ENCODE data around the gene PMFBP1.

Gene PMFBP1

GRCh38 chr16:72137380-72138063 lies 34.4 kb downstream of the PMFBP1 start:
- Mint-ChIP-seq H3K4me3 (no peak overlapping the region), H3K4me1 (ENCODE audit: low read depth in 2 of 2) (no peaks in the 10 kb centered on the region), H3K27ac (no peak overlapping the region), H3K9me3 (no peaks in the 10 kb centered on the region), H3K27me3 (peaks cover 32% of the 10 kb centered on the region in 2 donors), H3K36me3 (ENCODE audit: insufficient read depth) (no peaks in the 10 kb centered on the region)
- ATAC-seq (replicated peaks) (no peak), DNase-seq (no peak)

GRCh38 chr16:72134507-72134906 lies 37.4 kb downstream of the PMFBP1 start:
- H3K4me1 Mint-ChIP-seq (ENCODE audit: low read depth in 2 of 2) = no peaks in the 10 kb centered on the region
- no peaks in the 10 kb centered on the region for H3K9me3 Mint-ChIP-seq
- H3K27me3 Mint-ChIP-seq = peaks cover 24 to 43% of the 10 kb centered on the region in 2 donors
- H3K4me3 Mint-ChIP-seq = no peak overlapping the region
- DNase-seq (no peak), ATAC-seq (replicated peaks) (no peak)
- H3K27ac Mint-ChIP-seq = no peak overlapping the region
- H3K36me3 Mint-ChIP-seq (ENCODE audit: insufficient read depth) = no peaks in the 10 kb centered on the region

GRCh38 chr16:72132726-72133125 lies 39.2 kb downstream of the PMFBP1 start:
- Mint-ChIP-seq H3K4me1 (ENCODE audit: low read depth in 2 of 2) (no peaks in the 10 kb centered on the region), H3K27me3 (peaks cover 30 to 39% of the 10 kb centered on the region in 2 donors), H3K36me3 (ENCODE audit: insufficient read depth) (no peaks in the 10 kb centered on the region), H3K4me3 (no peak overlapping the region), H3K27ac (no peak overlapping the region), H3K9me3 (no peaks in the 10 kb centered on the region)
- DNase-seq (no peak), ATAC-seq (replicated peaks) (no peak)

GRCh38 chr16:72131036-72131435 lies 40.9 kb downstream of the PMFBP1 start:
- DNase-seq = no peak
- Mint-ChIP-seq H3K27me3 (peaks cover 21 to 22% of the 10 kb centered on the region in 2 donors), H3K4me1 (ENCODE audit: low read depth in 2 of 2) (no peaks in the 10 kb centered on the region), H3K36me3 (ENCODE audit: insufficient read depth) (no peaks in the 10 kb centered on the region), H3K4me3 (no peak overlapping the region), H3K27ac (no peak overlapping the region), H3K9me3 (no peaks in the 10 kb centered on the region)
- ATAC-seq (replicated peaks) = no peak

GRCh38 chr16:72129976-72130656 lies 41.8 kb downstream of the PMFBP1 start:
- Mint-ChIP-seq H3K9me3 (no peaks in the 10 kb centered on the region), H3K27me3 (peaks cover 21 to 22% of the 10 kb centered on the region in 2 donors), H3K27ac (no peak overlapping the region), H3K4me3 (no peak overlapping the region), H3K36me3 (ENCODE audit: insufficient read depth) (no peaks in the 10 kb centered on the region), H3K4me1 (ENCODE audit: low read depth in 2 of 2) (no peaks in the 10 kb centered on the region)
- no peak for ATAC-seq (replicated peaks)
- DNase-seq = no peak

- Mint-ChIP-seq H3K36me3 (ENCODE audit: insufficient read depth) (no peaks in the 10 kb centered on the region), H3K4me1 (ENCODE audit: low read depth in 2 of 2) (peaks cover 0 to 3% of the 10 kb centered on the region in 2 donors), H3K4me3 (no peak overlapping the region), H3K27me3 (peaks cover 12 to 22% of the 10 kb centered on the region in 2 donors), H3K9me3 (no peaks in the 10 kb centered on the region), H3K27ac (no peak overlapping the region)
- DNase-seq (no peak), ATAC-seq (replicated peaks) (no peak)
Measured at GRCh38 chr16:72128701-72129100, 43.3 kb downstream of the PMFBP1 start.

GRCh38 chr16:72126429-72126765 lies 45.6 kb downstream of the PMFBP1 start:
- ATAC-seq (replicated peaks) = no peak
- peaks cover 0 to 3% of the 10 kb centered on the region in 2 donors for H3K4me1 Mint-ChIP-seq (ENCODE audit: low read depth in 2 of 2)
- H3K36me3 Mint-ChIP-seq (ENCODE audit: insufficient read depth) = no peaks in the 10 kb centered on the region
- H3K4me3 Mint-ChIP-seq = no peak overlapping the region
- peaks cover 6 to 10% of the 10 kb centered on the region in 2 donors for H3K27me3 Mint-ChIP-seq
- H3K9me3 Mint-ChIP-seq = no peaks in the 10 kb centered on the region
- no peak overlapping the region for H3K27ac Mint-ChIP-seq
- no peak for DNase-seq

- Mint-ChIP-seq H3K36me3 (ENCODE audit: insufficient read depth) (no peaks in the 10 kb centered on the region), H3K27ac (peak overlapping the region in 1 of 2 donors; percentile 33), H3K9me3 (no peaks in the 10 kb centered on the region), H3K27me3 (peaks cover 4 to 6% of the 10 kb centered on the region in 2 donors), H3K4me3 (no peak overlapping the region), H3K4me1 (ENCODE audit: low read depth in 2 of 2) (peaks cover 0 to 3% of the 10 kb centered on the region in 2 donors)
- no peak for DNase-seq
- ATAC-seq (replicated peaks) = no peak
Measured at GRCh38 chr16:72125635-72126428, 46.1 kb downstream of the PMFBP1 start.

GRCh38 chr16:72124761-72125634 lies 47.0 kb downstream of the PMFBP1 start:
- Mint-ChIP-seq H3K27ac (no peak overlapping the region), H3K36me3 (ENCODE audit: insufficient read depth) (no peaks in the 10 kb centered on the region), H3K9me3 (no peaks in the 10 kb centered on the region), H3K4me3 (no peak overlapping the region), H3K27me3 (peaks cover 0 to 6% of the 10 kb centered on the region in 2 donors), H3K4me1 (ENCODE audit: low read depth in 2 of 2) (peaks cover 0 to 3% of the 10 kb centered on the region in 2 donors)
- DNase-seq (peak; percentile 34 to 44 (median 41)), ATAC-seq (replicated peaks) (peak; percentile 46)

- ATAC-seq (replicated peaks) (no peak), DNase-seq (no peak)
- no peaks in the 10 kb centered on the region for H3K36me3 Mint-ChIP-seq (ENCODE audit: insufficient read depth)
- no peaks in the 10 kb centered on the region for H3K9me3 Mint-ChIP-seq
- H3K27me3 Mint-ChIP-seq = peaks cover 0 to 5% of the 10 kb centered on the region in 2 donors
- no peak overlapping the region for H3K4me3 Mint-ChIP-seq
- no peak overlapping the region for H3K27ac Mint-ChIP-seq
- H3K4me1 Mint-ChIP-seq (ENCODE audit: low read depth in 2 of 2) = peaks cover 0 to 3% of the 10 kb centered on the region in 2 donors
Measured at GRCh38 chr16:72124148-72124547, 47.8 kb downstream of the PMFBP1 start.

- DNase-seq (no peak), ATAC-seq (replicated peaks) (no peak)
- no peaks in the 10 kb centered on the region for H3K36me3 Mint-ChIP-seq (ENCODE audit: insufficient read depth)
- H3K4me1 Mint-ChIP-seq (ENCODE audit: low read depth in 2 of 2) = peaks cover 0 to 3% of the 10 kb centered on the region in 2 donors
- H3K4me3 Mint-ChIP-seq = no peak overlapping the region
- H3K27me3 Mint-ChIP-seq = no peaks in the 10 kb centered on the region
- no peak overlapping the region for H3K27ac Mint-ChIP-seq
- no peaks in the 10 kb centered on the region for H3K9me3 Mint-ChIP-seq
Measured at GRCh38 chr16:72123426-72123825, 48.5 kb downstream of the PMFBP1 start.

GRCh38 chr16:72122916-72123315 lies 49.0 kb downstream of the PMFBP1 start:
- Mint-ChIP-seq H3K36me3 (ENCODE audit: insufficient read depth) (no peaks in the 10 kb centered on the region), H3K27me3 (no peaks in the 10 kb centered on the region), H3K9me3 (no peaks in the 10 kb centered on the region), H3K4me3 (no peak overlapping the region), H3K4me1 (ENCODE audit: low read depth in 2 of 2) (peaks cover 0 to 3% of the 10 kb centered on the region in 2 donors), H3K27ac (no peak overlapping the region)
- no peak for DNase-seq
- no peak for ATAC-seq (replicated peaks)

- no peak overlapping the region for H3K27ac Mint-ChIP-seq
- H3K4me1 Mint-ChIP-seq (ENCODE audit: low read depth in 2 of 2) = peaks cover 0 to 3% of the 10 kb centered on the region in 2 donors
- DNase-seq (no peak), ATAC-seq (replicated peaks) (no peak)
- no peaks in the 10 kb centered on the region for H3K36me3 Mint-ChIP-seq (ENCODE audit: insufficient read depth)
- no peaks in the 10 kb centered on the region for H3K27me3 Mint-ChIP-seq
- H3K9me3 Mint-ChIP-seq = no peaks in the 10 kb centered on the region
- H3K4me3 Mint-ChIP-seq = no peak overlapping the region
Measured at GRCh38 chr16:72122308-72122707, 49.6 kb downstream of the PMFBP1 start.

All from effector memory CD8-positive, alpha-beta T cell (primary cell).